Measurements from ENCODE around the gene KIF17. TPM values are rescaled to one million over a fixed set of nuclear protein-coding genes. Genes with fewer than 3 reads are reported as not detected.

The KIF17 gene
- total RNA-seq, 1 experiment from 2014 or later: 2.4 TPM

DNA sequence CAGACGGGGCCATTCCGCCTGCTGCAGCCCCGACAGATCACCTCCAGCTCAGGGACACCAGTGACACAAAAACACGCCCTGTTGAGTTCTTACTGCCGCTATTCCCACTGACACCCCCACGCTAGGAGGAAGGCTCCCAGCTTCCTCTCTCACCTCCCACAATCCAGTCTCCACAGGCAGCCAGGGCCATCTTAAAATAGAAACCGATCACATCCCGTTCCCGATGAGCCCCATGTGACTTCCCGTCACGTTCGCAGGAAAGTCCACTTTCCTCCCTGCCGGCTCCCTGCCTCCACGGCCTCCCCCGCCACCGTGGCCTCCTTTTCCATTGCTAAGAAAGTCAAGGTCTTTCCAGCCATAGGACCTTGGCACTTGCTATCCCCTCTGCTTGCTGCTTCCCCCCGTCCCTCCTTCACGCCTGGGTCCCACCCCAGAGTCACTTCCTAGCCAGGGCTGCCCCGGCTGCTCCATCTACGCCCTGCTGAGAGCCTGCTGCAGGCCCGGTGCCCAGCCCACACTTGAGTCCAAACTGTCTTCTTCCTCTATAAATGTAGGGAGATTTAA, 32.6 kb downstream of the KIF17 start:
- Histone ChIP-seq H3K4me3 (replicated peaks in 1 of 2; ENCODE audit: low read depth in 1 of 2, low read length in 2 of 2) (no peak overlapping the region), H3K79me2 (ENCODE audit: insufficient read depth, low read length) (no peaks in the 10 kb centered on the region), H3K27me3 (ENCODE audit: insufficient read depth, low read length) (no peaks in the 10 kb centered on the region), H3K4me1 (ENCODE audit: control insufficient read depth in 1 of 2, insufficient read depth in 2 of 2, low read length in 2 of 2) (no peaks in the 10 kb centered on the region), H3K9ac (ENCODE audit: low read length) (no peak overlapping the region), H3K4me2 (ENCODE audit: low read length) (no peak overlapping the region), H3K27ac (ENCODE audit: low read depth, low read length) (no peak overlapping the region; the same call in 1 of the 2 replicates), H4K20me1 (ENCODE audit: insufficient read depth) (no peaks in the 10 kb centered on the region), H3K36me3 (ENCODE audit: control insufficient read depth in 1 of 2, insufficient read depth in 2 of 2, low read length in 2 of 2) (no peaks in the 10 kb centered on the region), H2AFZ (ENCODE audit: low read depth, low read length, poor library complexity, severe bottlenecking) (no peak overlapping the region), H3K9me3 (ENCODE audit: control insufficient read depth in 1 of 2, insufficient read depth in 1 of 2, low read depth in 1 of 2, low read length in 2 of 2) (no peaks in the 10 kb centered on the region), H3K9me2 (ENCODE audit: insufficient read depth) (no peaks in the 10 kb centered on the region)
- BruUV-seq (replicated peaks): no TSS peak
- ChIA-PET CTCF (no interaction called here), POLR2A (no interaction called here), RAD21 (ENCODE audit: low non-redundant PET in 1 of 2, low total read pairs in 2 of 2, uncharacterized antibody in 2 of 2, unreplicated experiment in 2 of 2) (no interaction called here)
- intact Hi-C loops (cut with micrococcal nuclease): no loop called here
- TF ChIP-seq CBX3 (IDR thresholded peaks at IDR 0.05; ENCODE audit: low read depth) (no peak), EZH2 (IDR thresholded peaks at IDR 0.05) (no peak), POLR2A (IDR thresholded peaks at IDR 0.05; ENCODE audit: borderline replicate concordance, extremely low read depth, insufficient read depth, insufficient read length) (no peak), ELF1 (IDR thresholded peaks at IDR 0.05; ENCODE audit: borderline replicate concordance, low read depth) (no peak), EZH2phosphoT487 (IDR thresholded peaks at IDR 0.05; ENCODE audit: borderline replicate concordance) (no peak), ZNF274 (IDR thresholded peaks at IDR 0.05; ENCODE audit: low read depth, low read length) (no peak), CEBPB (IDR thresholded peaks at IDR 0.05; ENCODE audit: low read depth) (no peak), JUND (IDR thresholded peaks at IDR 0.05) (no peak), POLR2AphosphoS5 (IDR thresholded peaks at IDR 0.05; ENCODE audit: low read depth, low read length) (no peak), EGR1 (IDR thresholded peaks at IDR 0.05; ENCODE audit: low read depth) (no peak), SIN3A (IDR thresholded peaks at IDR 0.05; ENCODE audit: low read depth) (no peak), SRF (IDR thresholded peaks at IDR 0.05; ENCODE audit: low read depth) (no peak)
- TF ChIP-seq, protein P1, sequence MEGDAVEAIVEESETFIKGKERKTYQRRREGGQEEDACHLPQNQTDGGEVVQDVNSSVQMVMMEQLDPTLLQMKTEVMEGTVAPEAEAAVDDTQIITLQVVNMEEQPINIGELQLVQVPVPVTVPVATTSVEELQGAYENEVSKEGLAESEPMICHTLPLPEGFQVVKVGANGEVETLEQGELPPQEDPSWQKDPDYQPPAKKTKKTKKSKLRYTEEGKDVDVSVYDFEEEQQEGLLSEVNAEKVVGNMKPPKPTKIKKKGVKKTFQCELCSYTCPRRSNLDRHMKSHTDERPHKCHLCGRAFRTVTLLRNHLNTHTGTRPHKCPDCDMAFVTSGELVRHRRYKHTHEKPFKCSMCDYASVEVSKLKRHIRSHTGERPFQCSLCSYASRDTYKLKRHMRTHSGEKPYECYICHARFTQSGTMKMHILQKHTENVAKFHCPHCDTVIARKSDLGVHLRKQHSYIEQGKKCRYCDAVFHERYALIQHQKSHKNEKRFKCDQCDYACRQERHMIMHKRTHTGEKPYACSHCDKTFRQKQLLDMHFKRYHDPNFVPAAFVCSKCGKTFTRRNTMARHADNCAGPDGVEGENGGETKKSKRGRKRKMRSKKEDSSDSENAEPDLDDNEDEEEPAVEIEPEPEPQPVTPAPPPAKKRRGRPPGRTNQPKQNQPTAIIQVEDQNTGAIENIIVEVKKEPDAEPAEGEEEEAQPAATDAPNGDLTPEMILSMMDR (IDR thresholded peaks at IDR 0.05 in 2 of 3, conservative IDR thresholded peaks at IDR 0.05 in 1 of 3; ENCODE audit: borderline replicate concordance in 1 of 3, insufficient read depth in 1 of 3, low read depth in 2 of 3, low read length in 2 of 3): no peak
- TF ChIP-seq, protein P2, sequence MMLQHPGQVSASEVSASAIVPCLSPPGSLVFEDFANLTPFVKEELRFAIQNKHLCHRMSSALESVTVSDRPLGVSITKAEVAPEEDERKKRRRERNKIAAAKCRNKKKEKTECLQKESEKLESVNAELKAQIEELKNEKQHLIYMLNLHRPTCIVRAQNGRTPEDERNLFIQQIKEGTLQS (IDR thresholded peaks at IDR 0.05): no peak
- TF ChIP-seq, protein P3, sequence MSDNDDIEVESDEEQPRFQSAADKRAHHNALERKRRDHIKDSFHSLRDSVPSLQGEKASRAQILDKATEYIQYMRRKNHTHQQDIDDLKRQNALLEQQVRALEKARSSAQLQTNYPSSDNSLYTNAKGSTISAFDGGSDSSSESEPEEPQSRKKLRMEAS (IDR thresholded peaks at IDR 0.05): no peak
- TF ChIP-seq, protein P4, sequence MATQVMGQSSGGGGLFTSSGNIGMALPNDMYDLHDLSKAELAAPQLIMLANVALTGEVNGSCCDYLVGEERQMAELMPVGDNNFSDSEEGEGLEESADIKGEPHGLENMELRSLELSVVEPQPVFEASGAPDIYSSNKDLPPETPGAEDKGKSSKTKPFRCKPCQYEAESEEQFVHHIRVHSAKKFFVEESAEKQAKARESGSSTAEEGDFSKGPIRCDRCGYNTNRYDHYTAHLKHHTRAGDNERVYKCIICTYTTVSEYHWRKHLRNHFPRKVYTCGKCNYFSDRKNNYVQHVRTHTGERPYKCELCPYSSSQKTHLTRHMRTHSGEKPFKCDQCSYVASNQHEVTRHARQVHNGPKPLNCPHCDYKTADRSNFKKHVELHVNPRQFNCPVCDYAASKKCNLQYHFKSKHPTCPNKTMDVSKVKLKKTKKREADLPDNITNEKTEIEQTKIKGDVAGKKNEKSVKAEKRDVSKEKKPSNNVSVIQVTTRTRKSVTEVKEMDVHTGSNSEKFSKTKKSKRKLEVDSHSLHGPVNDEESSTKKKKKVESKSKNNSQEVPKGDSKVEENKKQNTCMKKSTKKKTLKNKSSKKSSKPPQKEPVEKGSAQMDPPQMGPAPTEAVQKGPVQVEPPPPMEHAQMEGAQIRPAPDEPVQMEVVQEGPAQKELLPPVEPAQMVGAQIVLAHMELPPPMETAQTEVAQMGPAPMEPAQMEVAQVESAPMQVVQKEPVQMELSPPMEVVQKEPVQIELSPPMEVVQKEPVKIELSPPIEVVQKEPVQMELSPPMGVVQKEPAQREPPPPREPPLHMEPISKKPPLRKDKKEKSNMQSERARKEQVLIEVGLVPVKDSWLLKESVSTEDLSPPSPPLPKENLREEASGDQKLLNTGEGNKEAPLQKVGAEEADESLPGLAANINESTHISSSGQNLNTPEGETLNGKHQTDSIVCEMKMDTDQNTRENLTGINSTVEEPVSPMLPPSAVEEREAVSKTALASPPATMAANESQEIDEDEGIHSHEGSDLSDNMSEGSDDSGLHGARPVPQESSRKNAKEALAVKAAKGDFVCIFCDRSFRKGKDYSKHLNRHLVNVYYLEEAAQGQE (IDR thresholded peaks at IDR 0.05; ENCODE audit: low read depth): no peak
- no peak for ATAC-seq
- no peak for DNase-seq (ENCODE audit: low read depth, low spot score)

Measured in HCT116 (cell line).